ENCODE results near the gene SET.
A peak's percentile ranks its signal among the peaks of the same experiment; 100 is the strongest.
"Not testable (repeated sequence)": the region's sequence is repeated elsewhere in the genome, so short reads cannot be mapped to it uniquely, and the experiment has no call there.

Gene SET, protein sequence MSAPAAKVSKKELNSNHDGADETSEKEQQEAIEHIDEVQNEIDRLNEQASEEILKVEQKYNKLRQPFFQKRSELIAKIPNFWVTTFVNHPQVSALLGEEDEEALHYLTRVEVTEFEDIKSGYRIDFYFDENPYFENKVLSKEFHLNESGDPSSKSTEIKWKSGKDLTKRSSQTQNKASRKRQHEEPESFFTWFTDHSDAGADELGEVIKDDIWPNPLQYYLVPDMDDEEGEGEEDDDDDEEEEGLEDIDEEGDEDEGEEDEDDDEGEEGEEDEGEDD

DNA sequence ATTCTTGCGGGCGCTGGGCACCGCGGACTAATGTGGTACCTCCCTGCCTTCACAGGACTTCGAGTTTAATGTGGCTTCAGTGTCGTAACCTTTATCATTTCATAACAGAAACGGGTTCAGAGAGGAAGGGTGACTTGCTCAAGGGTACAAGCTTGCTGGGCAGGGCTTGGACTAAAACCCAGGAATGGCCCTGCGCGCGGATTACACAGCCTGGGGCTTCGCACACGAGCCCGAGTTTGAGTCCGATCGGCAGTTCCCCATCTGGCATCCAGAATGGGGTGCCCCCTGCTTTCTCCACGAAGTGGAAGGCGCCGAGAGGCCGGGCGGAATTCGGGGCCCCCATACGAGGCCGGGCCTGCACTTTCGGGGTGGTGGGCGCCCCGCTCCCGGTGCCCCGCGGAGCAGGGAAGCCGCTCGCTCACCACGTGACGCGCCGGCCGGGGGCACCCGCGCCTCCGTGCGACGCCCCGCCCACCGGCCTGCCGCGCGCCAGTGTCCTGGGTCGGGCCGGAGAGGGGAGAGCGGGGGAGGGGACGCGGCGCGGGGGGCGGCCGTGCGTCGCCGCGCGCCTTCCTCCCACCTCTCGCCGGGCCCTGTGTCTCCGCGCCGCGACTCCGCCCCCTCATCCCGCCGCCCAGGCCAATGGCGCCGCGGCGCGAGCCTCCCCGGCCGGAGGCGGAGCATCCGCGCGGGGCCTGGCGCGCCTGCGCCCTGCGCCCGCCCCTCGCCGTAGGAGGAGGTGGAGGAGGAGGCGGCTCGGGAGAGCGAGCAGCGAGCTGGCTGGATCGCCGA lies at the start of gene SET:
Gene SET, plus strand, starts transcription at position 722 of the 792 bp plus-strand sequence. CDS start 361 bp downstream, outside the sequence.
- DNase-seq: peak; percentile 67

DNA sequence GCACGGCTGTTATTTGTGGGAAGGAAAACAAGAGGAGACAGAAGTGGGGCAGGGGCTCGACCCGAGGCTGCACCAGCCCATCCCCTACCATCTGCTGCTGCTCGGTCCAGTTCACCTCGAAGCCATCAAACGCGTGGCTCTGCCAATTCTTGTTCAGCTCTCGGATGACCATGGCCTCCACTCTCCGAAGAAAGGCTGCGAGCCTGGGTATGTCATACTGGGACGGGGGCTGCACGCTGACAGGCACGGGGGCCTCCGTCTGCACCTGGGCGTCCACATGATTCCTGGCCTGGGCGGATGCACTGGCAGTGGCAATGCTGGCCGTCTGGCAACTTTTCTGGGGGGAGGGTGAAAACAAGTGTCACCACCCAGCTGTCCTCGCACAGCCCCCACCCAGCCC lies 48.4 kb upstream of the SET start:
- DNase-seq: no peak

DNA sequence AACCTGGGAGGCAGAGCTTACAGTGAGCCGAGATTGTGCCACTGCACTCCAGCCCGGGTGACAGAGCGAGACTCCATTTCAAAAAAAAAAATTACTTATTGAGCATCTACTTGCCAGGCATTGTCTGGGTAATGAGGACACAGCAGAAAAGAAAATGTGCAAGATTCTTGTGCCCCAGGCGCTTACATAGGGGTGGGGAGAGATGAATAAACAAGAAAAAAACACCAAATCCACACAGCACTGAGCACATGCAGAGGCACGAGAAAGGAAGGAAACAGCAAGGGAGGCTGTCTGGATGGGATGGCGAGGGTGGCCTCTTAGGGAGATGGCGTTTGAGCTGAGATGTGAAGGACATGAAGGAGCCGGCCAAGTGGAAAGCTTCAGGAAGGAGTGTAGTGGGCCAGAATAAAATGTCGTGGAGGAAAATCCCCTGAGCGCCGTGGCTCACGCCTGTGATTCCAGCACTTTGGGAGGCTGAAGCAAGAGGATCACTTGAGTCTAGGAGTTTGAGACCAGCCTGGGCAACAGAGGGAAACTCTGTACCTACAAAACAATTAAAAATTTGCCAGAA lies 46.3 kb upstream of the SET start:
- DNase-seq: no peak

DNA sequence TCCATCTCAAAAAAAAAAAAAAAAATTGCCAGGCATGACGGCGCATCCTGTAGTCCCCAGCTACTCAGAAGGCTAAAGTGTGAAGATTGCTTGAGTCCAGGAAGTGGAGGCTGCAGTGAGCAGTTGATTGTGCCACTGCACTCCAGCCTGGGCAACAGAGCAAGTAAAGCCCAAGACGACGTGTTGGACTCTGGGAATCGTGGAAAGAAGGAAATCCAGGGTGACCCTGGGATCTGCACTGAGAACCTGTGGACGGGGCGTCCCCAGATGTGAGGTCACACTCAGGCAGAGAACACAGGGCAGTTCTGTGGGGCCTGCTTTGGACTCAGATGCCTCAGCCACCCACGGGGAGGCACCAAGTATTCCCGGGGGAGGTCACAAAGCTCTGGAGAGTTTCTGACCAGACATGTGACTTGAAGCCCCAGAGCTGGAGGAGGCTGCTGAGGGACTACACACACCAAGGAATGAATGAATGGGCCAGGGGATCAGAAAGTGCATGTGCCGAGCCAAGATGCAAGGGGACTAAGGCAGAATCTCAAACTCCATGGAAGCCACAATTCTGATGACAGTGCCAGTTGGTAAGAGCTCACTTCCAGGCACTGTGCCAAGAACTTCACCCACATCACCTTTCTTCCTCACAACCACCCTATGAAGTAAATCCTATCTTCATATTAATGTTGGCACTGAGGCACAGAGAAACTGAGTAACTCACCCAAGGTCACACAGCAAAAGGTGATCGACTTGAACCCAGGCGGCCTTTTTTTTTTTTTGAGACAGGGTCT lies 45.3 kb upstream of the SET start:
- no peak for DNase-seq

GRCh38 chr9:128648206-128648605 lies 40.8 kb upstream of the SET start:
- not testable (repeated sequence) for DNase-seq

DNA sequence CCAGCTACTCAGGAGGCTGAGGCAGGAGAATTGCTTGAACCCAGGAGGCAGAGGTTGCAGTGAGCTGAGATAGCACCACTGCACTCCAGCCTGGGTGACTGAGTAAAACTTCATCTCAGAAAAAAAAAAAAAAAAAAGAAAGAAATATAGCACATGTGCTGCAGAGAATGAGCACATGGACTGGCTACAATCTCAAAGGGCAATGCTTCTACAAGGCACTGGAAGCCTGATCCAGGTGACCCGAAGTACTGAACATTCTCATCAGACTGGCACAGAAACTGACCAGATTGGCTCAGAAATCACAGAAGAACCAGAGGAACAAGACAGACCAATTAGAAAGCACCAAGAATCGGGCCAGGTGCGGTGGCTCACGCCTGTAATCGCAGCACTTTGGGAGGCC lies 37.2 kb upstream of the SET start:
- no peak for DNase-seq

- DNase-seq: no peak
These were observed 35.1 kb upstream of the SET start for GRCh38 chr9:128653908-128654307.

DNA sequence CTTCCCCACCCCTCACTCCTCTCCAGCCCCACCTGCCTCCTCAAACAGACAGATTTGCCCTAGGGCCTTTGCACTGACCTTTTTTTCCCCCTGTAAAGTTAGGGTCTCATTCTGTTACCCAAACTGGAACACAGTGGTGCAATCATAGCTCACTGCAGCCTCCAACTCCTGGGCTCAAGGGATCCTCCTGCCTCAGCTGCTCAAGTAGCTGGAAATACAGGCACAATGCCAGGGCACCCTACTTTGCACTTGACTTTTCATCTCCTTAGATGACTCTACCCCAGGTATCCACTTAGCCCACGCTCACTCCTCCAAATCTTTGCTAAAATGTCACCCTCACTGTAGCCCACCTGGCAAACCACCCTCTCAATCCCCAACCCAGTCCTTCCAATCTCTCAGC lies 34.5 kb upstream of the SET start:
- DNase-seq: no peak

DNA sequence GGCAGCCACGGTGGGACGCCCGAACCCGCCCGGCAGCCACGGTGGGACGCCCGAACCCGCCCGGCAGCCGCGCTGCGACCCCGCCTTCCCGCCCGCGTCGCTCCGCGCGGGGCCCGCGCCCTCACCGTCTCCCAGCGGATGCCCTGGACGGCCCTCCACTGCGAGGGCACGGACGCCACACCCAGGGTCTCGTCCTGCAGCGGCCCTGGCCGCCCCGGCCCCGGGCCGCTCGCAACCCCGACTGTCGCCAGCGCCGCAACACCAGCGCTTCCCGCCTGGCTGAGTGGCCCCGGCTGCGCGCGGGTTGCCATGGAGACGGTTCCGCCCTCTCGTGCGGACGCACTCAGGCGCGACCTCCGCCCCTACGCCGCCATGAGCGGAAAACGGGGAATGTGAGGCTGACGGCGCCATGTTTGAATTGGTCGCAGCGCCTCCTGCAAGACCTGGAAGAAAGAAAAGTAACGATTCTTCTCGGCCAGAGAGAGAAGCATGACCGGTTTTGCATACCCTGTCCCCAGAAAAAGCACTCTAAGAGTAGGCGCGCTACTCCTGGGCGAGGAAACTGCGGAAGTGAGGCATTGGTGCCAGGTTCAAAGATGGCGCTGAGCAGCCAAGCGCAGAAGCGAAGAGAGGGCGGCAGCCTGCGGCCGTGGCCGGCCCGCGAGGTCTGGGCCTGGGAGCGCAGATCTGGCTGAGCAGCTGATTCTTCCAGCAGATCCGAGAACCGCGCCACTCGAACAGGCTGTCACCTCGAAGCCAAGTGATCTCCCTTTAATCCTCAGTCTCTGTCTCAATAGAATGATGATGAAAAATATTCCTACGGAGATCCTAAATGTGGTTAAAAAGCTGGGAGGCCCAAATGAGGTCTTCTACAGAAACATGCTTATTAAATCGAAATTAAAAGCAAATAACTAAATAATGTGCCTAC lies 32.3 kb upstream of the SET start, which contains the start of gene DYNC2I2:
Gene DYNC2I2, minus strand, starts transcription at position 432 of the 928 bp plus-strand sequence. Its CDS starts 121 bp downstream, at position 311.
- DNase-seq: peak; percentile 67

GRCh38 chr9:128657344-128657704 lies 31.7 kb upstream of the SET start:
- no peak for DNase-seq

DNA sequence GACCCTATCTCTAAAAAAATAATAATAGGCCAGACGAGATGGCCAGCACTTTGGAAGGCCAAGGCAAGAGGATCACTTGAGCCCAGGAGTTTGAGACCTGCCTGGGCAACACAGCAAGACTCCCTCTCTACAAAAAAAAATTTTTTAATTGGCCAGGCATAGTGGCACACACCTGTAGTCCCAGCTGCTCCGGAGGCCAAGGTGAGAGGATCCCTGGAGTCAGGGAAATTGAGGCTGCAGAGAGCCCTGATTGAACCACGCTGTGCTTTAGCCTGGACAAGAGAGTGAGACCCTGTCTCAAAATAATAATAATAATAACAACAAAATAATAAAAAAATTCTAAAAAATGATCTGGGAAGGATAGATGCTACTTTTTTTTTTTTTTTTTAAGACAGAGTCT lies 31.2 kb upstream of the SET start:
- no peak for DNase-seq

DNA sequence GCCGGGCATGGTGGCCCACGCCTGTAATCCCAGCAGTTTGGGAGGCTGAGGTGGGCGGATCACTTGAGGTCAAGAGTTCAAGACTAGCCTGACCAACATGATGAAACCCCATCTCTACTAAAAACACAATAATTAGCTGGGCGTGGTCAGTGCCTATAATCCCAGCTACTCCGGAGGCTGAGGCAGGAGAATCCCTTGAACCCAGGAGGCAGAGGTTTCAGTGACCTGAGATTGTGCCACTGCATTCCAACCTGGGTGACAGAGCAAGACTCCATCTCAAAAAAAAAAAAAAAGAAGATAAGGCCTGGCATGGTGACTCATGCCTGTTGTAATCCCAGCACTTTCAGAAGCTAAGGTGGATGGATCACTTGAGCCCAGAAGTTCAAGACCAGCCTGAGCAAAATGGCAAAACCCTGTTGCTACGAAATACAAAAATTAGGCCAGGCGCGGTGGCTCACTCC lies 22.5 kb upstream of the SET start:
- not testable (repeated sequence) for DNase-seq

DNA sequence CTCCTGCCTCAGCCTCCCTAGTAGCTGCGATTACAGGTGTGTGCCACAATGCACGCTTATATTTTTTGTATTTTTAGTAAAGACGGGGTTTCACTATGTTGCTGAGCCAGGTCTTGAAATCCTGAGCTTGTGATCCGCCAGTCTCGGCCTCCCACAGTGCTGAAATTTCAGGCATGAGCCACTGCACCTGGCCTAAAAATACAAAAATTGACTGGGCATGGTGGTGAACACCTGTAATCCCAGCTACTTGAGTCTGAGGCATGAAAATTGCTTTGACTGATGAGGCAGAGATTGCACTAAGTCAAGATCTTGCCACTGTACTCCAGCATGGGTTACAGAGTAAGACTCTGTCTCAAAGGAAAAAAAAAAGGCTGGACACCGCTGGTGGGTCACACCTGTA lies 19.2 kb upstream of the SET start:
- DNase-seq: no peak

DNA sequence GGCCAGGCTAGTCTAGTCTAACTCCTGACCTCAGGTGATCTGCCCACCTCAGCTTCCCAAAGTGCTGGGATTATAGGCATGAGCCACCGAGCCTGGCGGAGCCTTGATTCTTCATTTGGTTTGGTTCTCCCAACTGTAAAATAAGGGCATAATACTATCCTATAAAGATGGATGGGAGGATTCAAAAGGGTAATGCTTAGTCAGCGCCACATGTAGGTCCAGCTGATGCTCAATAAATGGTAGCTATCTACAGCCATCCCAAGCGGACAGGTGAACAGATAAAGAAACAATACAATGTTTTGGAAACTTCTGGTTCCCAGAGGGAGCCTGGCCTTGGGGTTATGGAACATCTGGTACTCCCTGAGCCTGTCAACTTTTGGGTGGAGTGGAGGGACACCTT lies 13.6 kb upstream of the SET start:
- no peak for DNase-seq

- no peak for DNase-seq
These were observed 11.2 kb upstream of the SET start for GRCh38 chr9:128677794-128678193.

DNA sequence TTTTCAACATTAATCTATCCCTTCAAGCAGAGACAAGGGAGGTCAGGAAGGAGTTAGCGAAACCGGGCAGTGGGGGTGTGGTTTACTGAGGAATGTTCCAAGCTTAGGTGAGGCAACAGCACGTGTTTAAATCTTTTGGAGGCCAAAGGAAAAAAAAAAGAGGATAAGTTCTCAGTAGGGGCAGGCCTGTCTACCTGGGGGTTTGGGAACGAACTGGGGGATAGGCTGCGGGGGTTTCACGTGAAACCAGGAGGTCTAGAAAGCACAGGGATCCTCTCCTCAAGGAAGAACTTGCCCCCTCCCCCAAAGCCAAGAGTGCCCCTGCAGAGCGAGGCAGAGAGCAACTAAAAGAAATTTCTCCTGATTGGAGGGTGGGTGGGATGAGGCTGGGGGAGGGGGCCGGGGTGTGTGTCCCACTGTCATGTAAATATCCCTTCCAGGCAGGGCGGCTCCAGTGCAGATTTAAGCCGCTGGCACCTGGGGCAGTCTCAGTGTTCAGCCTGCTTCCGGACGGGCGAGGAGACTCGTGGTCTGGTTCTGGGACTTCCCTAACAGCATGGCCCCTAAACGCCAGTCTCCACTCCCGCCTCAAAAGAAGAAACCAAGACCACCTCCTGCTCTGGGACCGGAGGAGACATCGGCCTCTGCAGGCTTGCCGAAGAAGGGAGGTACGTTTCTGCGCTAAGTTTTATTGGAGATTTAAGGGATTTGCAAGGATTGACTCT lies 5.5 kb upstream of the SET start:
- DNase-seq: peak; percentile 55

GRCh38 chr9:128684065-128684324 lies 5.0 kb upstream of the SET start:
- no peak for DNase-seq

- DNase-seq: peak; percentile 75
These were observed 4.5 kb upstream of the SET start for GRCh38 chr9:128684325-128685199.

GRCh38 chr9:128685636-128686489 lies 3.2 kb upstream of the SET start:
- no peak for DNase-seq

DNA sequence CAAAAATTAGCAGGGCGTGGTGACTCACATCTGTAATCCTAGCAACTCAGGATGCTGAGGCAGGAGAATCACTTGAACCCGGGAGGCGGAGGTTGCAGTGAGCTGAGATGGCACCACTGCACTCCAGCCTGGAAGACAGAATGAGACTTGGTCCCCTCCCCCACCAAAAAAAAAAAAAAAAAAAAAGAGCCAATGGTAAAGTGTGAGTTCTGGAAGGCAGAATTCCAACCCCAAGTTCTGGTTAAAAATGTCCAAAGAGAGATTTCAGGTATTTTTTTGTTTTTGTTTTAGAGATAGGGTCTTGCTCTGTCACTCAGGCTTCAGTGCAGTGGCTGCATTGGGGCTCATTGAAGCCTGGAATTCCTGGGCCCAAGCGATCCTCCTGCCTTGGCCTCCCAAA lies 1.6 kb upstream of the SET start:
- no peak for DNase-seq
